Spleen (tissue), 7 donors: ENCODE data around the gene SRCIN1.

ENCODE experiments used
- CTCF ChIP-seq, 11 experiments: fragments of 200-600 bp in 7 of 11; fragments of 450-650 bp in 4 of 11; sonication (generic) in 4 of 11; IDR thresholded peaks in 8 of 11; conservative IDR thresholded peaks in 3 of 11; 1 replicate in 7 of 11; 2 replicates in 4 of 11; pipeline versions ENCODE4 v1.4.0 to v1.8.0; 2016 to 2021; ENCODE audit warnings: antibody characterized with exemption in 11 of 11, inconsistent platforms in 4 of 11, mild to moderate bottlenecking in 1 of 11
- POLR2A ChIP-seq, 3 donors: fragments of 450-650 bp; IDR thresholded peaks; one replicate each; pipeline ENCODE4 v1.5.1; 2017; ENCODE audit warnings: antibody characterized with exemption in 3 of 3, mild to moderate bottlenecking in 1 of 3
- donor health status: DM: no; HTN: no; CAD: no; lungs with moderate emphysema.
- donor health status: DM: no; HTN: no; CAD: no.
- donor health status: DM: no; HTN: no; CAD: no.

GRCh38 chr17:38602956-38603785 lies 2.6 kb downstream of the SRCIN1 start:
- no peak for TF ChIP-seq POLR2A (IDR thresholded peaks at IDR 0.05)
- TF ChIP-seq CTCF (IDR thresholded peaks at IDR 0.05 in 8 of 11, conservative IDR thresholded peaks at IDR 0.05 in 3 of 11): no peak
